ENCODE measurements around the gene PTGER3.

DNA sequence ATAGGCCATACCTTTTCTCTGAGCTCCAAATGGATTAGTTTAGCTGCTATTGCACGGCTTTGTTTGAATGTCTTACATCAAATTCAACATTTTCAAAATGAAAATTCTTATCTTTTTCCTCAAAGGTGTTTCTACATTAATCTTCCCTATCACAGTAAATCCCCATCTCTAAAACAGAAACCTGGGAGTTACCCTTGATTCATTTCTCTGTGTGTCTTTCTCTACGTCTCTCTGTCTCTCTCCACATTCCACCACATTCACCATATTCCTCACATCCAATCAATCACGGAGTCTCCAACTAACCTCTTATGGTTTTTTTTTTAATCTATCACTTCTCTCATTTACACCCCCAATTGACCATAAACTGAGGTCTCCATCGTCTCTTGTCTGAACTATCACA lies 24.1 kb downstream of the PTGER3 start:
- TF ChIP-seq, protein P1, sequence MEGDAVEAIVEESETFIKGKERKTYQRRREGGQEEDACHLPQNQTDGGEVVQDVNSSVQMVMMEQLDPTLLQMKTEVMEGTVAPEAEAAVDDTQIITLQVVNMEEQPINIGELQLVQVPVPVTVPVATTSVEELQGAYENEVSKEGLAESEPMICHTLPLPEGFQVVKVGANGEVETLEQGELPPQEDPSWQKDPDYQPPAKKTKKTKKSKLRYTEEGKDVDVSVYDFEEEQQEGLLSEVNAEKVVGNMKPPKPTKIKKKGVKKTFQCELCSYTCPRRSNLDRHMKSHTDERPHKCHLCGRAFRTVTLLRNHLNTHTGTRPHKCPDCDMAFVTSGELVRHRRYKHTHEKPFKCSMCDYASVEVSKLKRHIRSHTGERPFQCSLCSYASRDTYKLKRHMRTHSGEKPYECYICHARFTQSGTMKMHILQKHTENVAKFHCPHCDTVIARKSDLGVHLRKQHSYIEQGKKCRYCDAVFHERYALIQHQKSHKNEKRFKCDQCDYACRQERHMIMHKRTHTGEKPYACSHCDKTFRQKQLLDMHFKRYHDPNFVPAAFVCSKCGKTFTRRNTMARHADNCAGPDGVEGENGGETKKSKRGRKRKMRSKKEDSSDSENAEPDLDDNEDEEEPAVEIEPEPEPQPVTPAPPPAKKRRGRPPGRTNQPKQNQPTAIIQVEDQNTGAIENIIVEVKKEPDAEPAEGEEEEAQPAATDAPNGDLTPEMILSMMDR (IDR thresholded peaks at IDR 0.05), result no peak
- TF ChIP-seq POLR2A (IDR thresholded peaks at IDR 0.05) (no peak), POLR2AphosphoS5 (IDR thresholded peaks at IDR 0.05) (no peak)

Measured in upper lobe of left lung (tissue), 4 donors.